GM12878 (cell line): ENCODE measurements around the gene TMUB2. TPM values are rescaled to one million over a fixed set of nuclear protein-coding genes. Genes with fewer than 3 reads are reported as not detected.

Experiments
- ATAC-seq: fragments of 200-7000 bp; cut with Tn5 transposase; 3 replicates; pipeline ENCODE4 v1.9.1; 2020; ENCODE audit warnings: mild to moderate bottlenecking, moderate library complexity
- Bru-seq: library from RNA; stranded (reverse); fragments of 400-500 nt; gene quantifications from one replicate; lab custom pipeline; 2021; lab: Mats Ljungman, UMichigan
- BruChase-seq, 2 experiments: library from RNA; stranded (reverse); fragments of 400-500 nt; gene quantifications; one replicate each; lab custom pipeline; 2021; lab: Mats Ljungman, UMichigan
- BruUV-seq: library from RNA; stranded (reverse); fragments of 400-500 nt; replicated peaks from 2 replicates; lab custom pipeline; 2021; lab: Mats Ljungman, UMichigan
- CTCF ChIA-PET: fragments of 300-600 bp; sonication (Branson Sonifier 250); formaldehyde crosslinking; extraction: SDS; loops from one replicate; lab custom pipeline; 2021; ENCODE audit warnings: inconsistent platforms; lab: Yijun Ruan, JAX
- POLR2A ChIA-PET: fragments of 350-600 bp; formaldehyde crosslinking; extraction: SDS; loops from one replicate; lab custom pipeline; 2021; ENCODE audit warnings: inconsistent platforms; lab: Charles Lee
- RAD21 ChIA-PET: fragments of 300-600 bp; sonication (Branson Sonifier 250); formaldehyde crosslinking; loops from one replicate; lab custom pipeline; 2023; ENCODE audit warnings: antibody characterized with exemption; ENCODE audit not compliant: unreplicated experiment; lab: Charles Lee
- SMC1A ChIA-PET: fragments of 300-600 bp; sonication (Branson Sonifier 250); formaldehyde crosslinking; loops from one replicate; lab custom pipeline; 2023; ENCODE audit not compliant: unreplicated experiment, uncharacterized antibody; lab: Charles Lee
- DNase-seq: peaks from one replicate; pipeline ENCODE4 v3.0.0-alpha.2; 2011; ENCODE audit warnings: low read depth, low spot score
- FAIRE-seq: peaks from 3 replicates; lab custom pipeline; 2011; peaks lifted over from hg19 to GRCh38; lab: Jason Lieb, UNC
- H2AFZ ChIP-seq: 2 replicates; pipeline ENCODE4 v1.6.0; 2011; ENCODE audit warnings: low read depth, low read length, control low read depth; ENCODE audit not compliant: control insufficient read depth
- H3K27ac ChIP-seq: 2 replicates; pipeline ENCODE4 v1.5.1; 2011; ENCODE audit warnings: control low read depth; ENCODE audit not compliant: control insufficient read depth, insufficient read depth
- H3K27me3 ChIP-seq, 2 experiments: replicated peaks in 1 of 2; 2 replicates each; pipeline versions ENCODE4 v1.6.0 to v1.6.1; 2011; ENCODE audit warnings: low read length in 1 of 2; ENCODE audit not compliant: control insufficient read depth in 2 of 2, insufficient read depth in 2 of 2
- H3K36me3 ChIP-seq, 2 experiments: 2 replicates each; pipeline ENCODE4 v1.5.1; 2011; ENCODE audit warnings: low read length in 1 of 2; ENCODE audit not compliant: control insufficient read depth in 2 of 2, insufficient read depth in 2 of 2
- H3K4me1 ChIP-seq: 2 replicates; pipeline ENCODE4 v1.6.1; 2011; ENCODE audit warnings: mild to moderate bottlenecking, low read length, moderate library complexity, mixed read lengths; ENCODE audit not compliant: control insufficient read depth, insufficient read depth
- H3K4me2 ChIP-seq: 2 replicates; pipeline ENCODE4 v1.6.0; 2011; ENCODE audit warnings: control low read depth; ENCODE audit not compliant: control insufficient read depth, insufficient read depth
- H3K4me3 ChIP-seq: fragments of 200-600 bp; sonication (generic); 2 replicates; pipeline ENCODE4 v1.5.1; 2016
- H3K79me2 ChIP-seq: 2 replicates; pipeline ENCODE4 v1.6.0; 2011; ENCODE audit warnings: low read length; ENCODE audit not compliant: control insufficient read depth, insufficient read depth
- H3K9ac ChIP-seq: 2 replicates; pipeline ENCODE4 v1.8.0; 2011; ENCODE audit warnings: low read length, control low read depth, mixed read lengths; ENCODE audit not compliant: control insufficient read depth, insufficient read depth
- H3K9me3 ChIP-seq: replicated peaks from 3 replicates; pipeline ENCODE4 v1.5.1; 2011; ENCODE audit warnings: mild to moderate bottlenecking, low read length; ENCODE audit not compliant: control insufficient read depth, insufficient read depth
- H4K20me1 ChIP-seq: 2 replicates; pipeline ENCODE4 v1.6.0; 2011; ENCODE audit not compliant: control insufficient read depth, insufficient read depth
- CHD1 ChIP-seq: IDR thresholded peaks from 2 replicates; pipeline ENCODE4 v1.6.1; 2012; ENCODE audit warnings: low read depth, low read length, improper control_type of control experiment
- EED ChIP-seq: sonication (generic); IDR thresholded peaks from 2 replicates; pipeline ENCODE4 v1.6.1; 2016; ENCODE audit warnings: antibody characterized with exemption, low read depth
- GABPA ChIP-seq: IDR thresholded peaks from 2 replicates; pipeline ENCODE4 v1.6.1; 2014; ENCODE audit warnings: antibody characterized with exemption, low read depth, mild to moderate bottlenecking, inconsistent platforms
- GATAD2B ChIP-seq: fragments of 450-650 bp; conservative IDR thresholded peaks from 2 replicates; pipeline ENCODE4 v1.6.1; 2017; ENCODE audit warnings: low read depth, mild to moderate bottlenecking, moderate library complexity
- RCOR1 ChIP-seq: conservative IDR thresholded peaks from 2 replicates; pipeline ENCODE4 v1.6.1; 2012; ENCODE audit warnings: low read depth, low read length, improper control_type of control experiment
- TCF3 ChIP-seq: IDR thresholded peaks from 2 replicates; pipeline ENCODE4 v1.6.1; 2012; ENCODE audit warnings: low read depth, mild to moderate bottlenecking, low read length, borderline replicate concordance; ENCODE audit not compliant: insufficient read depth
- WRNIP1 ChIP-seq: IDR thresholded peaks from 2 replicates; pipeline ENCODE4 v1.6.1; 2011; ENCODE audit warnings: low read depth, low read length, improper control_type of control experiment, borderline replicate concordance
- ZSCAN29 ChIP-seq: fragments of 450-650 bp; IDR thresholded peaks from 2 replicates; pipeline ENCODE4 v1.6.1; 2017; ENCODE audit warnings: mild to moderate bottlenecking, moderate library complexity
- ZZZ3 ChIP-seq: IDR thresholded peaks from 2 replicates; pipeline ENCODE4 v1.6.1; 2011; ENCODE audit warnings: low read depth; ENCODE audit not compliant: control insufficient read depth, insufficient read length
- WGBS: methylation state at CpG from one replicate; pipeline ENCODE4 v1.1.6; 2016; ENCODE audit warnings: low lambda C conversion rate; ENCODE audit not compliant: insufficient replicate concordance, insufficient coverage; ENCODE audit errors: missing lambda C conversion rate; 5-methylcytosine and 5-hydroxymethylcytosine counted together
- in situ Hi-C: fragments of 300-500 bp; cut with MboI; formaldehyde crosslinking; loops from 9 replicates; pipeline ENCODE4 v1.14.3; 2018; ENCODE audit warnings: mixed read lengths
- intact Hi-C: fragments of 100-400 bp; cut with micrococcal nuclease; formaldehyde crosslinking; loops from one replicate; pipeline ENCODE4 v1.14.2; 2022; ENCODE audit not compliant: unreplicated experiment
- long read RNA-seq, 2 experiments: library from polyadenylated mRNA; unstranded; transcript quantifications; one replicate each; pipeline ENCODE4 v2.0.0, GENCODE V29; 2019 to 2020
- polyA minus RNA-seq, 3 experiments: library from RNA; depleted of rRNA, polyadenylated mRNA; stranded (reverse); fragments of >200 nt; gene quantifications; 2 replicates each; pipeline ENCODE4 v1.2.3, GENCODE V29; 2011
- polyA plus RNA-seq, 11 experiments: library from polyadenylated mRNA; depleted of rRNA in 4 of 11; unstranded in 6 of 11; stranded (reverse) in 5 of 11; fragments of >200 nt; fragmentation: Nextera tagmentation in 4 of 11; fragmentation: Illumina TruSeq in 1 of 11; extraction: Ambion mirVana in 4 of 11; extraction: Trizol in 1 of 11; gene quantifications; 1 replicate in 1 of 11; 2 replicates in 10 of 11; pipeline versions ENCODE4 v1.2.1 to v1.2.3, GENCODE V29; 2011 to 2016; ENCODE audit warnings: inconsistent platforms in 2 of 11, missing spikeins in 2 of 11, low read depth in 1 of 11
- total RNA-seq, 4 experiments: library from RNA; depleted of rRNA in 3 of 4; stranded (reverse); fragments of >200 nt in 3 of 4; fragmentation: Illumina TruSeq in 1 of 4; extraction: Trizol in 1 of 4; gene quantifications; 2 replicates each; pipeline versions ENCODE4 v1.2.1 to v1.2.3, GENCODE V29; 2013 to 2021
- TF ChIP-seq, protein P1 (sequence below): IDR thresholded peaks from 2 replicates; pipeline ENCODE4 v1.6.1; 2012; ENCODE audit warnings: mild to moderate bottlenecking, low read depth, low read length
- TF ChIP-seq, protein P2 (sequence below): fragments of 450-650 bp; IDR thresholded peaks from 2 replicates; pipeline ENCODE4 v1.6.1; 2017; ENCODE audit warnings: antibody characterized with exemption, mild to moderate bottlenecking, moderate library complexity

Gene TMUB2
- 24.8 and 26.0 TPM in 2 replicates for total RNA-seq (2013; cell fraction: nucleolus; rRNA removed)
- total RNA-seq (2014; rRNA removed) (23.8 and 24.0 TPM in 2 replicates), total RNA-seq (2014; rRNA removed; fragmentation: Illumina TruSeq; extraction: Trizol) (10.3 and 10.6 TPM in 2 replicates), total RNA-seq (2021) (18.5 and 20.1 TPM in 2 replicates), polyA plus RNA-seq (2011; rRNA removed) (16.1 and 20.8 TPM in 2 replicates), polyA plus RNA-seq (2014; fragmentation: Illumina TruSeq; extraction: Trizol) (10.0 and 19.2 TPM in 2 replicates), polyA plus RNA-seq (2014; fragmentation: Nextera tagmentation; extraction: Ambion mirVana) (1 to 10 TPM; 4.3 to 5.9 TPM), polyA plus RNA-seq (2014; rRNA removed) (29.6 and 34.0 TPM in 2 replicates), polyA plus RNA-seq (2016; fragmentation: Nextera tagmentation; extraction: Ambion mirVana) (10 to 100 TPM; 21.0 to 21.3 TPM), polyA minus RNA-seq (2011; rRNA and poly(A)+ RNA removed) (10.5 and 15.0 TPM in 2 replicates), Bru-seq, nascent RNA (percentile 88 among the genes with signal in this experiment), BruChase-seq, experiment 1, labeled RNA remaining after a 6-hour chase (percentile 88 among the genes with signal in this experiment), BruChase-seq, experiment 2, labeled RNA remaining after a 2-hour chase (percentile 91 among the genes with signal in this experiment)
- polyA plus RNA-seq (2011; ENCODE audit: low read depth) = 16.3 TPM
- polyA plus RNA-seq (2011; cell fraction: cytosol; rRNA removed) = 28.3 and 36.9 TPM in 2 replicates
- polyA plus RNA-seq (2011; cell fraction: nucleus; rRNA removed) = 147 and 181 TPM in 2 replicates
- 23.6 and 29.4 TPM in 2 replicates for polyA plus RNA-seq (2012)
- 5.1 and 6.2 TPM in 2 replicates for polyA minus RNA-seq (2011; cell fraction: cytosol; rRNA and poly(A)+ RNA removed)
- 12.0 and 17.9 TPM in 2 replicates for polyA minus RNA-seq (2011; cell fraction: nucleus; rRNA and poly(A)+ RNA removed)
- long read RNA-seq, experiment 1, partial matches to known transcripts = 3 of 9 reads
- long read RNA-seq, experiment 1, other reads (novel, unspliced or antisense) = 6 of 9 reads
- long read RNA-seq, experiment 2, partial matches to known transcripts = 5 of 25 reads
- long read RNA-seq, experiment 2, other reads (novel, unspliced or antisense) = 19 of 25 reads

DNA sequence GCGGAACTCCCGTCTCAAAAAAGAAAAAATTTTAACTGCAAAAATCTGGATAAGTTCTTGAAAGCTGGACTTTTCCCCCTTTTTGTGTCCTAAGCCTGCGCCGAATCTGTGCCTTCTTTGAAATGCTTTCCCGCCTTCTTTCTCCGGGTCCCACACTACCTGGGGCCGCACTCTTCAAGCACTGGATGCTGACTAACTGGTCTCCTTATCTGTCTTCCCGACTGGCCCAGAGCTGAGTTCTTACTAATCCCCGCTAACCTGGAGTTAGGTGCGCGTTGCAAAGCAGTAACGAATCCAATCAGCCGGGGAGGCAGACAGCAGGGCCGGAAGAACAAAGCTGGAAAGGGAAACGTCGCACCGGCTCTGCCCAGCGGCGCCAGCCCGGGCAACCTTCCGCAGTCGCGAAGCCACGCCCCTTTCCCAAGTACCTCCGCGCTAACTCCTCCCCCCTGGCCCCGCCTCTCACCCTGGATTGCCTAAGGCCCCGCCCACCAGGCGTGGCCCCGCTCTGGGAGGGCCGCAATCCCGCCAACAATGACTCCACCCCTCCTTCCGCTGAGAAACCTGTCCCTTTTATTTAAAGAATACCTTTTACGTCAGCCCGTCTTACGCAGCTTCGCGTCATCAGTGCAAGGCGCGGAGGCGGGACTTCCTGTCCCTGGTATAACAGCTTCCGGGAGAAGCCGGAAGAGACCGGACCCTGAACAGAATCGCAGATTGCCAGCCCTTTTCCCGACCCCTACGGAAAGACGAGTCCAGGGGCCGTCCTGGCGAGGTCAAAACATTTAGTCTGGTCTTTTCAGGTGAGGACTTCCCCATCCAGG, at the start of gene TMUB2:
Gene TMUB2 (plus strand): TSS at position 666 of the 824 bp plus-strand sequence. CDS start 737 bp downstream, outside the sequence.
- peak within 1 kb of the TSS; percentile 98 for H2AFZ ChIP-seq
- peaks cover 38% of the 10 kb centered on the region for H3K79me2 ChIP-seq
- in situ Hi-C loops = no loop called here
- H3K9me3 ChIP-seq = no peaks in the 10 kb centered on the region
- TSS peak; percentile 71 for BruUV-seq
- POLR2A ChIA-PET = interaction anchor here (0.6 to 2.1 kb wide), 16 partner anchors 11 to 1069 kb away, joined by 3 to 12 read pairs (median 4); partner anchors contain the start of gene HDAC5
- CTCF ChIA-PET = interaction anchor here (0.7 to 2.8 kb wide), 15 partner anchors 12 to 177 kb away, joined by 3 to 12 read pairs (median 3); partner anchors contain the start of genes FAM171A2, GRN and HROB
- RAD21 ChIA-PET = interaction anchor here (0.6 to 3.2 kb wide), 10 partner anchors 12 to 159 kb away, joined by 3 to 13 read pairs (median 4); partner anchors contain the start of gene ATXN7L3
- under 1% methylated on average over 49 of the region's 50 CpGs for WGBS
- ATAC-seq = peak; percentile 88
- H3K9ac ChIP-seq = peak within 1 kb of the TSS; percentile 95
- peak; percentile 98 for DNase-seq
- peak; percentile 100 for FAIRE-seq
- H3K27me3 ChIP-seq = no peaks in the 10 kb centered on the region
- H3K4me3 ChIP-seq = peak within 1 kb of the TSS; percentile 97
- H3K4me1 ChIP-seq = peaks cover 4% of the 10 kb centered on the region
- H3K36me3 ChIP-seq = peaks cover 1 to 12% of the 10 kb centered on the region in 2 experiments; a peak in 3 of 4 replicates
- peak within 1 kb of the TSS; percentile 86 for H3K4me2 ChIP-seq
- H3K27ac ChIP-seq = peak within 1 kb of the TSS; percentile 97
- H4K20me1 ChIP-seq = no peaks in the 10 kb centered on the region
- intact Hi-C loops = loop anchor here (5.0 kb wide), 1 partner anchor 44 kb away; the partner anchor contains the start of gene HROB
- SMC1A ChIA-PET = interaction anchor here (0.6 to 2.5 kb wide), 10 partner anchors 8 to 165 kb away, joined by 4 to 11 read pairs (median 4); partner anchors contain the start of gene HDAC5
- no peak for TF ChIP-seq ZZZ3
- TF ChIP-seq, protein P1, sequence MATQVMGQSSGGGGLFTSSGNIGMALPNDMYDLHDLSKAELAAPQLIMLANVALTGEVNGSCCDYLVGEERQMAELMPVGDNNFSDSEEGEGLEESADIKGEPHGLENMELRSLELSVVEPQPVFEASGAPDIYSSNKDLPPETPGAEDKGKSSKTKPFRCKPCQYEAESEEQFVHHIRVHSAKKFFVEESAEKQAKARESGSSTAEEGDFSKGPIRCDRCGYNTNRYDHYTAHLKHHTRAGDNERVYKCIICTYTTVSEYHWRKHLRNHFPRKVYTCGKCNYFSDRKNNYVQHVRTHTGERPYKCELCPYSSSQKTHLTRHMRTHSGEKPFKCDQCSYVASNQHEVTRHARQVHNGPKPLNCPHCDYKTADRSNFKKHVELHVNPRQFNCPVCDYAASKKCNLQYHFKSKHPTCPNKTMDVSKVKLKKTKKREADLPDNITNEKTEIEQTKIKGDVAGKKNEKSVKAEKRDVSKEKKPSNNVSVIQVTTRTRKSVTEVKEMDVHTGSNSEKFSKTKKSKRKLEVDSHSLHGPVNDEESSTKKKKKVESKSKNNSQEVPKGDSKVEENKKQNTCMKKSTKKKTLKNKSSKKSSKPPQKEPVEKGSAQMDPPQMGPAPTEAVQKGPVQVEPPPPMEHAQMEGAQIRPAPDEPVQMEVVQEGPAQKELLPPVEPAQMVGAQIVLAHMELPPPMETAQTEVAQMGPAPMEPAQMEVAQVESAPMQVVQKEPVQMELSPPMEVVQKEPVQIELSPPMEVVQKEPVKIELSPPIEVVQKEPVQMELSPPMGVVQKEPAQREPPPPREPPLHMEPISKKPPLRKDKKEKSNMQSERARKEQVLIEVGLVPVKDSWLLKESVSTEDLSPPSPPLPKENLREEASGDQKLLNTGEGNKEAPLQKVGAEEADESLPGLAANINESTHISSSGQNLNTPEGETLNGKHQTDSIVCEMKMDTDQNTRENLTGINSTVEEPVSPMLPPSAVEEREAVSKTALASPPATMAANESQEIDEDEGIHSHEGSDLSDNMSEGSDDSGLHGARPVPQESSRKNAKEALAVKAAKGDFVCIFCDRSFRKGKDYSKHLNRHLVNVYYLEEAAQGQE = no peak
- TF ChIP-seq ZSCAN29 = no peak
- TF ChIP-seq TCF3 = 0 out of 2 replicates have a peak, but pooled peaks have one; percentile 17
- 0 out of 2 replicates have a peak, but pooled peaks have one; percentile 64 for TF ChIP-seq WRNIP1
- TF ChIP-seq RCOR1 = no peak
- no peak for TF ChIP-seq EED
- TF ChIP-seq GABPA = peak; percentile 99
- TF ChIP-seq GATAD2B = 0 out of 2 replicates have a peak, but pooled peaks have one; percentile 41
- TF ChIP-seq, protein P2, sequence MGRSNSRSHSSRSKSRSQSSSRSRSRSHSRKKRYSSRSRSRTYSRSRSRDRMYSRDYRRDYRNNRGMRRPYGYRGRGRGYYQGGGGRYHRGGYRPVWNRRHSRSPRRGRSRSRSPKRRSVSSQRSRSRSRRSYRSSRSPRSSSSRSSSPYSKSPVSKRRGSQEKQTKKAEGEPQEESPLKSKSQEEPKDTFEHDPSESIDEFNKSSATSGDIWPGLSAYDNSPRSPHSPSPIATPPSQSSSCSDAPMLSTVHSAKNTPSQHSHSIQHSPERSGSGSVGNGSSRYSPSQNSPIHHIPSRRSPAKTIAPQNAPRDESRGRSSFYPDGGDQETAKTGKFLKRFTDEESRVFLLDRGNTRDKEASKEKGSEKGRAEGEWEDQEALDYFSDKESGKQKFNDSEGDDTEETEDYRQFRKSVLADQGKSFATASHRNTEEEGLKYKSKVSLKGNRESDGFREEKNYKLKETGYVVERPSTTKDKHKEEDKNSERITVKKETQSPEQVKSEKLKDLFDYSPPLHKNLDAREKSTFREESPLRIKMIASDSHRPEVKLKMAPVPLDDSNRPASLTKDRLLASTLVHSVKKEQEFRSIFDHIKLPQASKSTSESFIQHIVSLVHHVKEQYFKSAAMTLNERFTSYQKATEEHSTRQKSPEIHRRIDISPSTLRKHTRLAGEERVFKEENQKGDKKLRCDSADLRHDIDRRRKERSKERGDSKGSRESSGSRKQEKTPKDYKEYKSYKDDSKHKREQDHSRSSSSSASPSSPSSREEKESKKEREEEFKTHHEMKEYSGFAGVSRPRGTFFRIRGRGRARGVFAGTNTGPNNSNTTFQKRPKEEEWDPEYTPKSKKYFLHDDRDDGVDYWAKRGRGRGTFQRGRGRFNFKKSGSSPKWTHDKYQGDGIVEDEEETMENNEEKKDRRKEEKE = no peak
- TF ChIP-seq CHD1 = no peak
